ENCODE data around the gene CC2D1A. TPM values are rescaled to one million over a fixed set of nuclear protein-coding genes. Genes with fewer than 3 reads are reported as not detected.

Gene CC2D1A
- total RNA-seq, 2 donors from 2014 or later, result 29.5 to 38.7 TPM

- Histone ChIP-seq H3K27ac (no peak overlapping the region), H3K4me1 (ENCODE audit: control insufficient read depth in 1 of 2, low read depth in 2 of 2) (peaks cover 8 to 18% of the 10 kb centered on the region in 2 donors)
Measured at GRCh38 chr19:13882836-13883235, 23.2 kb upstream of the CC2D1A start.

GRCh38 chr19:13883516-13884064, 22.4 kb upstream of the CC2D1A start:
- ATAC-seq (ENCODE audit: insufficient number of reproducible peaks, low FRiP score, low read depth) (no peak), DNase-seq (ENCODE audit: low spot score) (no peak)
- H3K9me3 ChIP-seq, result no peaks in the 10 kb centered on the region

More at GRCh38 chr19:13882836-13883235, 23.2 kb upstream of the CC2D1A start:
- no peak for ATAC-seq (ENCODE audit: insufficient number of reproducible peaks, low FRiP score, low read depth)
- TF ChIP-seq CTCF (IDR thresholded peaks at IDR 0.05), result no peak
- H3K36me3 ChIP-seq, result no peaks in the 10 kb centered on the region
- H3K4me3 ChIP-seq, result no peak overlapping the region
- H3K27me3 ChIP-seq (replicated peaks; ENCODE audit: insufficient read depth), result no peaks in the 10 kb centered on the region
- no peak for DNase-seq (ENCODE audit: low spot score)
- no peaks in the 10 kb centered on the region for H3K9me3 ChIP-seq

GRCh38 chr19:13884726-13885591, 21.0 kb upstream of the CC2D1A start:
- H3K27me3 ChIP-seq (replicated peaks; ENCODE audit: insufficient read depth), result no peaks in the 10 kb centered on the region
- no peak for DNase-seq (ENCODE audit: low spot score)
- H3K36me3 ChIP-seq, result no peaks in the 10 kb centered on the region
- ATAC-seq (ENCODE audit: insufficient number of reproducible peaks, low FRiP score, low read depth), result no peak
- peaks cover 3 to 10% of the 10 kb centered on the region in 2 donors for H3K4me1 ChIP-seq (ENCODE audit: control insufficient read depth in 1 of 2, low read depth in 2 of 2)
- H3K27ac ChIP-seq, result no peak overlapping the region
- TF ChIP-seq CTCF (IDR thresholded peaks at IDR 0.05), result no peak
- H3K4me3 ChIP-seq, result no peak overlapping the region
- H3K9me3 ChIP-seq, result no peaks in the 10 kb centered on the region

More at GRCh38 chr19:13883516-13884064, 22.4 kb upstream of the CC2D1A start:
- Histone ChIP-seq H3K4me3 (no peak overlapping the region), H3K36me3 (no peaks in the 10 kb centered on the region), H3K4me1 (ENCODE audit: control insufficient read depth in 1 of 2, low read depth in 2 of 2) (peaks cover 8 to 18% of the 10 kb centered on the region in 2 donors), H3K27me3 (replicated peaks; ENCODE audit: insufficient read depth) (no peaks in the 10 kb centered on the region), H3K27ac (no peak overlapping the region)
- TF ChIP-seq CTCF (IDR thresholded peaks at IDR 0.05), result no peak

GRCh38 chr19:13885826-13886365, 20.1 kb upstream of the CC2D1A start:
- Histone ChIP-seq H3K4me3 (no peak overlapping the region), H3K36me3 (no peaks in the 10 kb centered on the region), H3K27me3 (replicated peaks; ENCODE audit: insufficient read depth) (no peaks in the 10 kb centered on the region), H3K27ac (no peak overlapping the region), H3K4me1 (ENCODE audit: control insufficient read depth in 1 of 2, low read depth in 2 of 2) (peaks cover 0 to 3% of the 10 kb centered on the region in 2 donors), H3K9me3 (no peaks in the 10 kb centered on the region)
- TF ChIP-seq CTCF (IDR thresholded peaks at IDR 0.05), result no peak
- DNase-seq (ENCODE audit: low spot score), result no peak
- no peak for ATAC-seq (ENCODE audit: insufficient number of reproducible peaks, low FRiP score, low read depth)

GRCh38 chr19:13887018-13887436, 19.0 kb upstream of the CC2D1A start:
- ATAC-seq (ENCODE audit: insufficient number of reproducible peaks, low FRiP score, low read depth) (no peak), DNase-seq (ENCODE audit: low spot score) (no peak)
- no peaks in the 10 kb centered on the region for H3K27me3 ChIP-seq (replicated peaks; ENCODE audit: insufficient read depth)
- no peak overlapping the region for H3K27ac ChIP-seq
- no peaks in the 10 kb centered on the region for H3K9me3 ChIP-seq
- no peak overlapping the region for H3K4me3 ChIP-seq
- TF ChIP-seq CTCF (IDR thresholded peaks at IDR 0.05), result no peak
- no peaks in the 10 kb centered on the region for H3K4me1 ChIP-seq (ENCODE audit: control insufficient read depth in 1 of 2, low read depth in 2 of 2)
- H3K36me3 ChIP-seq, result no peaks in the 10 kb centered on the region

Measured in thoracic aorta (tissue), 2 donors.